ENCODE data around the gene MANBA. TPM values are rescaled to one million over a fixed set of nuclear protein-coding genes. Genes with fewer than 3 reads are reported as not detected.

The MANBA gene
- total RNA-seq, 2 experiments from 2014 or later = 10.2 to 10.7 TPM

DNA sequence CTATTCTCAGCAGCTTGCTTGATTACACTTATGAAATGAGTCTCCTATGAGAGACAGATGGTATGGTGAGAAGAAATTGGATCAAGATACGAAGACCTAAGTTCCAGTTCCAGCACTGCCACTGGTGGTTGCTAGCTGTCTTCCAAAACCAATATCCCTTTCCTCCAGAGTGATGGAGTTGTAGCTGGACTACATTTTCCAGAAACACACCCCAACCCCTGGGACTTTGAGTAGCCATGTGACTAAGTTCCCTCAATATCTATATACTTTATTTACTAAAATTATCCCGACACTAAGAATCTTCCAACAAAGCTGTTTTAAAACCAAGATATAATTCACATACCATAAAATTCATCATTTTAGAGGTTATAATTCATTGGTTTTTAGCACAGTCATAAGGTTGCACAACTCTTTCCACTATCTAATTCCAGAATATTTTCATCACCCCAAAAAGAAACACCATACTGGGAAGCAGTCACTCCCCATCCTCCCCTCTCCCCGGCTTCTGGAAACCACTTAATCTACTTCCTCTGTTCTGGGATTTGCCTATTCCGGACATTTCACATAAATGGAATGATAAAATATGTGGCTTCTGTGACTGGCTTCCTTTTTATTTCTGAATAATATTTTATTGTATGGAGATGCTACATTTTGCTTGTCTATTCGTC is 118.0 kb downstream of the MANBA start:
- ChIA-PET CTCF (no interaction called here), POLR2A (no interaction called here)
- Mint-ChIP-seq H3K4me1 (ENCODE audit: low read depth) (peaks cover 34% of the 10 kb centered on the region), H3K27ac (no peak overlapping the region), H3K4me3 (no peak overlapping the region), H3K36me3 (peaks cover 7% of the 10 kb centered on the region), H3K27me3 (no peaks in the 10 kb centered on the region), H3K9me3 (no peaks in the 10 kb centered on the region)
- DNase-seq = no peak
- intact Hi-C loops (cut with micrococcal nuclease) = no loop called here

DNA sequence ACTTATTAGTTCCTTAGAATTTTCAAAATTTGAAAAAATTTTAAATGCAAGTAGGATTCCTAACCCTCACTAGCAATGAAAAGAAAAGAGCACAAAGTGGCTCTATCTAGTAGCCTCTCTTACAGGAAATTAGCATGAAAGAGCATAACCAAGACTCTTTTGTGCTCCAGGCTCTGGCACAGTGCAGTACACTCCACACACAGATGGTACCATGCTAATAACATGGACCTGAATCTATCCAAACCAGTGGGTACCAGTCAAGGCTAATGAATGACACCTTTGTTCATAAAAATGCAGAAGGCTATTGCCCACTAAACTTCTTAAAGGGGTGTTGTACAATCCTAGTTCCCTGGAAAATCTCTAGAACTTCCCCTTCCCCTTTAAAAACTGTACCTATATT is 119.0 kb downstream of the MANBA start:
- CTCF ChIA-PET = no interaction called here
- POLR2A ChIA-PET = no interaction called here

DNA sequence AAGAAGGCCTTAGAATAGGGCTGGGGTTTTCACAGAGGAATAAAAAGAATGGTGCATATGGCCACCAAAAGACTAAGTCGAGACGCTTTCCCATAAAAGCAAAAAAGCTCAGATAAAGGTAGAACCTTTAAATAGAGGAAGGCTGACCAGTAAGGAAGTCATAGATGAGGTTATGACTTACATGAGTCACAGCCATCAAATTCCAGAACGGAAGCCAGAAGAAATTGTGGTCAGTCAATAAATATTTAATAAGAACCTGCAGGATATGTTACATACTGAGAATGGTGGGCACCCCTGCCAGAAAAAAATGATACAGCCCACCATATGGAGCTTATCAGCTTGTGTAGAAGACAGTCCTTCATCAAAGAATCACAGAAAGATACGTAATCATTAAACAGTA is 120.1 kb downstream of the MANBA start:
- H3K4me1 Mint-ChIP-seq (ENCODE audit: low read depth) = peaks cover 21% of the 10 kb centered on the region
- intact Hi-C loops (cut with micrococcal nuclease) = no loop called here
- DNase-seq = no peak
- H3K36me3 Mint-ChIP-seq = peaks cover 7% of the 10 kb centered on the region
- H3K9me3 Mint-ChIP-seq = no peaks in the 10 kb centered on the region
- no peaks in the 10 kb centered on the region for H3K27me3 Mint-ChIP-seq
- POLR2A ChIA-PET = no interaction called here
- H3K27ac Mint-ChIP-seq = no peak overlapping the region
- CTCF ChIA-PET = no interaction called here
- H3K4me3 Mint-ChIP-seq = no peak overlapping the region

More for the DNA sequence above, 119.0 kb downstream of the MANBA start:
- Mint-ChIP-seq H3K4me1 (ENCODE audit: low read depth) (peaks cover 27% of the 10 kb centered on the region), H3K27ac (no peak overlapping the region), H3K9me3 (no peaks in the 10 kb centered on the region), H3K27me3 (no peaks in the 10 kb centered on the region), H3K36me3 (peaks cover 7% of the 10 kb centered on the region), H3K4me3 (no peak overlapping the region)
- DNase-seq = no peak
- intact Hi-C loops (cut with micrococcal nuclease) = no loop called here

DNA sequence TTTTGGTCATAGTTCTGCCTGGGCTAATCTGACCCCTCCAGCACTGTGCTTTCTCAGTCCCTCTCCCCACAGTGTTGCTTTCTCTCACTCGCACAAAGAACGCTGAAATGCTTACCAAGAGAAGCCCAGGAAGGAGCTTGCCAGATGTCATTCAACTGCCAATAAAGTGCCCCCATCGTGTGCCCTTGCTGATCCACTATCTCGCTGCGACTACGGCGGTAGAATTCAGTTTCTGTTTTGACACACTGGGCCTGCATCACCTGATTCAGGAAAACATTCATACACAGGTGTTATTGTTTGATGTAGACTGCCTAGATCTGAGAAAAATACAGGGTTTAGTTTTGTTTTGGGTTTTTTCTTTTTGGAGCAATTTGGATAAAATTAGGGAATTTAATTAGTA is 121.2 kb downstream of the MANBA start:
- peaks cover 21% of the 10 kb centered on the region for H3K4me1 Mint-ChIP-seq (ENCODE audit: low read depth)
- peak overlapping the region; percentile 81 for H3K27ac Mint-ChIP-seq
- H3K36me3 Mint-ChIP-seq = peaks cover 7% of the 10 kb centered on the region
- peak; percentile 48 for DNase-seq
- intact Hi-C loops (cut with micrococcal nuclease) = no loop called here
- H3K9me3 Mint-ChIP-seq = no peaks in the 10 kb centered on the region
- H3K4me3 Mint-ChIP-seq = peak overlapping the region; percentile 71
- POLR2A ChIA-PET = no interaction called here
- H3K27me3 Mint-ChIP-seq = no peaks in the 10 kb centered on the region
- CTCF ChIA-PET = no interaction called here

DNA sequence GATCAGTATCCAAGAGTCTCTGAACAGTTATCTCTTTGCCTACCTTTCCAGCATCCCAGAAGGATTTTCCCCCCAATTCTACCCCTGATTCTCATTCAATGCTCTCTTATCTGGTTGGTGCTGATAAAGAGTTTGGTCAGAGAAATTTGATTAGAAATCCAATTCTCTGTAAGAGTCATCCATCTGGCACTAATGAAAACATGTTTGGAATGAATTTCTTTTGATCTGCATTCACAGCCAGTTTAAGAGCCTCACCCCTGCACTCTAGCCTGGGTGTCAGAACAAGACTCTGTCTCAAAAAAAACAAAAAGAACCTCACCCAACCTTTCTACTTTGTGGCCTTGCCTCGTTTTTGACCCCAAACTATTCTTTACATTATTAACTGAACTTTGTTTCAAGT is 122.1 kb downstream of the MANBA start:
- H3K27ac Mint-ChIP-seq = no peak overlapping the region
- H3K27me3 Mint-ChIP-seq = no peaks in the 10 kb centered on the region
- H3K4me3 Mint-ChIP-seq = no peak overlapping the region
- ChIA-PET POLR2A (no interaction called here), CTCF (interaction anchor here (1.4 kb wide), 1 partner anchor 10 kb away, joined by 4 read pairs; no protein-coding TSS in a partner anchor)
- no peaks in the 10 kb centered on the region for H3K9me3 Mint-ChIP-seq
- no peak for DNase-seq
- peaks cover 8% of the 10 kb centered on the region for H3K36me3 Mint-ChIP-seq
- peaks cover 21% of the 10 kb centered on the region for H3K4me1 Mint-ChIP-seq (ENCODE audit: low read depth)
- intact Hi-C loops (cut with micrococcal nuclease) = no loop called here

DNA sequence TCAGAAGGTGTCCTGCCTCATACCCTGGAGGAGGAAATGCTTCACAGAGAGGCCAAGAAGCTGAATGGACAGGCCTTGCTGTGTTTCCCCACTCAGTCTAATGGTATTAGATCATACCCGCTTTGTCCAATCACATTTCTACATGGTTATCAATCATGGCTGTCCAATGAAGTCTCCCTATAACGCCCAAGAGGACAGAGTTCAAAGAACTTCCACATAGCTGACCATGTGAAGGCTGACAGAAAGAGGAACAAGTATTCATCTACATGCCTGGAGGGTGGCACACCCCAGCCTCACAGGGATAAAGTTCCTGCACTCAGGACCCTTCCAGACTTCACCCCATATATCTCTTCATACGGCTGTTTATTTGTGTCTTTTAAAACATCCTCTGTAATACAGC is 123.4 kb downstream of the MANBA start:
- Mint-ChIP-seq H3K36me3 (peaks cover 8% of the 10 kb centered on the region), H3K4me1 (ENCODE audit: low read depth) (peaks cover 21% of the 10 kb centered on the region), H3K4me3 (no peak overlapping the region), H3K27me3 (no peaks in the 10 kb centered on the region), H3K9me3 (no peaks in the 10 kb centered on the region), H3K27ac (no peak overlapping the region)
- POLR2A ChIA-PET = no interaction called here
- intact Hi-C loops (cut with micrococcal nuclease) = no loop called here
- DNase-seq = no peak
- CTCF ChIA-PET = interaction anchor here (0.5 to 1.4 kb wide), 2 partner anchors 9 to 79 kb away, joined by 4 read pairs; no protein-coding TSS in a partner anchor

DNA sequence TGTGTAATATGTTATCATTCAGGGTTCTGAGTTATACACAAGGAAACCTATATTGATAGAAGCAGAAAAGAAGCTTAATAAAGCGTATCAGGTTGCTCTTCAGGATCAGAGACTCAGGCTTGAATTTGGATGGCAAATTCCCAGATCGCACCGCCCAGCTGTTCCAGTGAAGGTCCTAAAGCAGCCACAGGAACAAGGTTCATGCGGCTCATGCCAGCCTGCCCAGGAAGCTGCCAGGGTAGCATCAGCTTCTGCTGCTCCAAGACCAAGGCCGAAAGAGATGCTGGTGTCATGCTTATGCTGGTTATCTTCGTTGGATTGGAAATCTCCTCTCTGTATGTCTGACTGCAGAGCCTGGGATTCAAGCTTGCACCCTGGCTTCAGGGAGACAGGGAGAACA is 127.7 kb downstream of the MANBA start:
- intact Hi-C loops (cut with micrococcal nuclease) = no loop called here
- no peak overlapping the region for H3K27ac Mint-ChIP-seq
- H3K36me3 Mint-ChIP-seq = peaks cover 9% of the 10 kb centered on the region
- H3K4me1 Mint-ChIP-seq (ENCODE audit: low read depth) = peaks cover 45% of the 10 kb centered on the region
- no peak for DNase-seq
- ChIA-PET POLR2A (no interaction called here), CTCF (interaction anchor here (1.0 to 1.2 kb wide), 2 partner anchors 191 to 376 kb away, joined by 3 to 4 read pairs; no protein-coding TSS in a partner anchor)
- H3K27me3 Mint-ChIP-seq = no peaks in the 10 kb centered on the region
- no peaks in the 10 kb centered on the region for H3K9me3 Mint-ChIP-seq
- no peak overlapping the region for H3K4me3 Mint-ChIP-seq

DNA sequence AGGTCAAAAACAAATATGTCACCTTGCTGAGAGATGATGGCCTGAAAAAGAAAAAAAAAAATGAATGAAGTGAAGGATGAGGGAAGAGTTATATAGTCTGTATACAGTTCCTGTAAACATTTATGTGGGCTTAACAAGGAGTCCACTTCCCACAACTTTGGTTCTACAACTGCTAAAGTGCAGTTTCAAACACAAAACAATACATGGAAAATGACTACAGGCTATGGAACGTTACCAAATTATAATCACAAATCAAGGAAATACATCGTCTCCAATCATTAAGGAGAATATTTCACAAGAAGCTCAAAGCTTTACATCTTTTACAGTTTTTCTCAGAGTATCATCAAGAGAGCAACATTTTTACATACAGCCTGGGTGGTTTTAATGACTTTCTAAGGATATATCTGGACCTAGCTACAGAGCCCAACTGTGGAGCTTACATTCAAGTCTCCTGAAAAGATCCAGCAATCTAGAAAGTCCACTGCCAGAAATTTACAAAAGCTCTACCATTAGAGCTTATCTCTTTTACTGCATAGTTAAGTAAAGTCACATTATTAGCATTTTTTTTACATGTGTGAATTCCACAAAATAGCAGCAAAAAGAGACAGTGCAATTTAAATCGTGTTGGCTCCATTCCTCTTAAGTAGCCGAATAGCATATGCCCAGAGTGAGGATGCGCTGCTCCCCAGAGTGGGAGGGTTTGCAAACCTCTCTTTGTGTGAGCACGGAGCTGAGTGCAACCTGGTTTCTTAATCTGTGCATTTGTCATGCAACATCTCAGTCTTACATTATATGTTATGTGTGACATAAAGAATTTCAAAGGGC is 128.3 kb downstream of the MANBA start:
- no peak for DNase-seq
- ChIA-PET POLR2A (no interaction called here), CTCF (interaction anchor here (1.0 to 1.2 kb wide), 2 partner anchors 192 to 377 kb away, joined by 3 to 4 read pairs; no protein-coding TSS in a partner anchor)
- Mint-ChIP-seq H3K27ac (no peak overlapping the region), H3K9me3 (no peaks in the 10 kb centered on the region), H3K4me1 (ENCODE audit: low read depth) (peaks cover 50% of the 10 kb centered on the region), H3K27me3 (no peaks in the 10 kb centered on the region), H3K36me3 (peaks cover 7% of the 10 kb centered on the region), H3K4me3 (no peak overlapping the region)
- intact Hi-C loops (cut with micrococcal nuclease) = no loop called here

DNA sequence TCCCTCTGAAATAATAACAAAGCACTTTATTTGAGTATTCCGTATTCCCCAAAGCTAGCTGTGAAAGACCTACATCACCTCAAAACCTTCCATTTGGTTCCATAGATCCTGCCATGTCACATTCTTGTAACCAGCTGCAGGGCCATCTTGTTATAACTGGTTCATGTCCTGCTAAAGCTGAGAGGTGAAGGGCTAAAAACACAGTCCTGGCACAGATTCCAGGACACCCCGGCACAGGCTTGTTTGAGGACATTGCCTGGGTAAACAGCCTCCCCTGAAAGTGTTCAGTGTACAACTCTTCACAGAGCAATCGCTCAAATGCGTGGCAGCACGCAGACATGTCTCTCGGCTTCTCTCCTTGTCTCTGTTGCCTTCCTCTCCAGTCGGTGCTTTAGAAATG is 129.2 kb downstream of the MANBA start:
- DNase-seq = no peak
- peaks cover 7% of the 10 kb centered on the region for H3K36me3 Mint-ChIP-seq
- no peak overlapping the region for H3K4me3 Mint-ChIP-seq
- ChIA-PET CTCF (no interaction called here), POLR2A (no interaction called here)
- intact Hi-C loops (cut with micrococcal nuclease) = no loop called here
- H3K27me3 Mint-ChIP-seq = no peaks in the 10 kb centered on the region
- H3K27ac Mint-ChIP-seq = no peak overlapping the region
- H3K4me1 Mint-ChIP-seq (ENCODE audit: low read depth) = peaks cover 56% of the 10 kb centered on the region
- H3K9me3 Mint-ChIP-seq = no peaks in the 10 kb centered on the region

DNA sequence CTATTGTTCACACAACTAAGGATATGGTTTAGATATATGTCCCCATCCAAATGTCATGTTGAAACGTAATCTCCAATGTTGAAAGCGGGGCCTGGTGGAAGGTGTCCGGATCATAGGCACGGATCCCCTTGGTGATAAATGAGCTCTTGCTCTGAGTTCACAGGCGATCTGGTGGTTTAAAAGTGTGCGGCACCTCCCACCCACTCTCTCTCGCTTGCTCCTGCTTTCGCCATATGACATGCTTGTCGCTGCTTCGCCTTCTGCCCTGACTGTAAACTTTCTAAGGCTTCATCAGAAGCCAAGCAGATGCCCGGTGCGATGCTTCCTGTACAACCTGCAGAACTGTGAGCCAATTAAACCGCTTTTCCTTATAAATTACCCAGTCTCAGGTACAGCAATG is 131.1 kb downstream of the MANBA start:
- H3K27ac Mint-ChIP-seq = no peak overlapping the region
- H3K27me3 Mint-ChIP-seq = no peaks in the 10 kb centered on the region
- H3K4me1 Mint-ChIP-seq (ENCODE audit: low read depth) = peaks cover 64% of the 10 kb centered on the region
- ChIA-PET POLR2A (interaction anchor here (1.0 to 2.1 kb wide), 2 partner anchors 129 to 193 kb away, joined by 3 to 5 read pairs; partner anchors contain the start of gene NFKB1), CTCF (interaction anchor here (1.0 to 2.5 kb wide), 2 partner anchors 383 to 470 kb away, joined by 3 to 5 read pairs; partner anchors contain the start of gene BDH2)
- no peaks in the 10 kb centered on the region for H3K9me3 Mint-ChIP-seq
- peak overlapping the region; percentile 25 for H3K4me3 Mint-ChIP-seq
- intact Hi-C loops (cut with micrococcal nuclease) = loop anchor here (2.0 to 5.0 kb wide), 3 partner anchors 133 to 445 kb away; partner anchors contain the start of gene MANBA
- DNase-seq = peak; percentile 65
- peaks cover 7% of the 10 kb centered on the region for H3K36me3 Mint-ChIP-seq

DNA sequence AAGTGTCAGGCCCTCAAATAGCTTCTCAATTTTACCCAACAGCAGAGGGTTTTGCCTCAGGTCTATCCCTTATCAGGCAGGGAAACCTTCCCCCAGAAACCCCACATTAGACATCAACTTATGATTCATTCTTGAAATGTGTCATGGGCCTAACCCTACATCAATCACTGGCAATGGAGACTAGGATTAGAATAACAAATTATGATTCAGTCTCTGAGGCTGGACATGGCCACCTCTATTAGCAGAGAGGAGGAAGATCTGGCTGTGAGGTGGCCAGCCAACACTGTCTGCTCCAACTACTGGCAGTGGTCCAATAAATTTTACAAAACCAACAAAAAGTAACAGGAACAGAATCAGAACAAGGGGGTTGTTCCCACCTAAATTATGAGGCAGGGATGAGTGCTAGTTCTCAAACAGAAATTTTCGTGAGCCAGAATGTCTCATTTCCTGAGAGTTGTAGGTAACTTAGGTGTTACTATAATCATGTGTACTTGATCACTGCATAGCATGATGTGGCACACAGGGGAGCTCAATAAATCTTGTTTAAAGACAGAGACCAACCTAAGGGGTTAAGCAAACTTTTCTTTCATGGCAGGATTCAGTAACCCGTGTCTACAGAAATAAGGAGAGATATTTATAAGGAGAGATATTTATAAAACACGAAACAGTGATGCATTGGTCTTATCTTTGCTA is 132.8 kb downstream of the MANBA start:
- H3K27me3 Mint-ChIP-seq = no peaks in the 10 kb centered on the region
- H3K36me3 Mint-ChIP-seq = peaks cover 5% of the 10 kb centered on the region
- intact Hi-C loops (cut with micrococcal nuclease) = loop anchor here (1.0 to 5.0 kb wide), 8 partner anchors 42 to 471 kb away; partner anchors contain the start of genes BDH2, CISD2, MANBA and SLC39A8
- H3K27ac Mint-ChIP-seq = peak overlapping the region; percentile 69
- POLR2A ChIA-PET = interaction anchor here (0.5 to 1.6 kb wide), 6 partner anchors 15 to 200 kb away, joined by 3 to 5 read pairs (median 4); partner anchors contain the start of genes MANBA and UBE2D3
- peak; percentile 37 for DNase-seq
- peaks cover 67% of the 10 kb centered on the region for H3K4me1 Mint-ChIP-seq (ENCODE audit: low read depth)
- no peak overlapping the region for H3K4me3 Mint-ChIP-seq
- H3K9me3 Mint-ChIP-seq = no peaks in the 10 kb centered on the region
- CTCF ChIA-PET = interaction anchor here (0.8 to 2.5 kb wide), 14 partner anchors 8 to 472 kb away, joined by 3 to 11 read pairs (median 4); partner anchors contain the start of genes BDH2 and MANBA
